Tibial nerve (tissue), 4 donors: ENCODE data around the gene PTPRU. TPM values are rescaled to one million over a fixed set of nuclear protein-coding genes. Genes with fewer than 3 reads are reported as not detected.

Source experiments
- DNase-seq, 2 donors: peaks; one replicate each; pipeline ENCODE4 v3.0.0-alpha.2; 2019; ENCODE audit warnings: low spot score in 2 of 2
- H3K27ac ChIP-seq, 4 donors: fragments of 200-600 bp; sonication (generic) in 3 of 4; one replicate each; pipeline ENCODE4 v1.5.1; 2017 to 2019; ENCODE audit warnings: mild to moderate bottlenecking in 1 of 4
- H3K27me3 ChIP-seq, 2 donors: fragments of 200-600 bp; sonication (generic) in 1 of 2; one replicate each; pipeline versions ENCODE4 v1.5.1 to v1.6.0; 2017 to 2019
- H3K36me3 ChIP-seq, 3 donors: fragments of 200-600 bp; sonication (generic); one replicate each; pipeline ENCODE4 v1.5.1; 2018 to 2019
- H3K4me1 ChIP-seq, 4 donors: fragments of 200-600 bp; sonication (generic) in 3 of 4; one replicate each; pipeline ENCODE4 v1.5.1; 2017 to 2019
- H3K4me3 ChIP-seq, 4 donors: fragments of 200-600 bp; sonication (generic) in 3 of 4; one replicate each; pipeline ENCODE4 v1.5.1; 2017 to 2019; ENCODE audit warnings: mild to moderate bottlenecking in 1 of 4, moderate library complexity in 1 of 4
- H3K9me3 ChIP-seq, 4 donors: fragments of 200-600 bp; sonication (generic) in 3 of 4; one replicate each; pipeline ENCODE4 v1.5.1; 2017 to 2019
- EP300 ChIP-seq, 2 donors: sonication (generic); formaldehyde crosslinking; IDR thresholded peaks; one replicate each; pipeline ENCODE4 v1.6.1; 2017; ENCODE audit warnings: antibody characterized with exemption in 2 of 2, mild to moderate bottlenecking in 1 of 2
- POLR2A ChIP-seq, 2 donors: fragments of 450-650 bp; IDR thresholded peaks; one replicate each; pipeline ENCODE4 v1.6.1; 2017; ENCODE audit warnings: antibody characterized with exemption in 2 of 2, mild to moderate bottlenecking in 2 of 2, moderate library complexity in 2 of 2
- WGBS, 2 donors: methylation state at CpG; one replicate each; pipeline ENCODE4 v1.1.5; 2018; 5-methylcytosine and 5-hydroxymethylcytosine counted together
- total RNA-seq, 4 donors: library from RNA; depleted of rRNA; stranded (reverse); fragments of >200 nt; gene quantifications; one replicate each; pipeline ENCODE4 v1.1.0, GENCODE V29; 2016
- TF ChIP-seq, protein P1 (sequence below), 5 experiments: fragments of 200-600 bp in 3 of 5; fragments of 450-650 bp in 2 of 5; sonication (generic) in 3 of 5; IDR thresholded peaks; one replicate each; pipeline ENCODE4 v1.5.1; 2016 to 2019; ENCODE audit warnings: antibody characterized with exemption in 5 of 5, mild to moderate bottlenecking in 3 of 5, moderate library complexity in 2 of 5

PTPRU gene
- total RNA-seq, 4 donors from 2014 or later, result 52.1 to 75.6 (median 63.7) TPM

GRCh38 chr1:29344336-29344735 lies 108.0 kb downstream of the PTPRU start:
- WGBS, 2 donors, result 41 to 47% methylated on average over 9 of the region's 9 CpGs
- Histone ChIP-seq H3K36me3 (no peaks in the 10 kb centered on the region), H3K9me3 (no peaks in the 10 kb centered on the region), H3K4me1 (no peaks in the 10 kb centered on the region), H3K4me3 (no peak overlapping the region), H3K27me3 (no peaks in the 10 kb centered on the region), H3K27ac (no peak overlapping the region)
- no peak for DNase-seq
- TF ChIP-seq, protein P1, sequence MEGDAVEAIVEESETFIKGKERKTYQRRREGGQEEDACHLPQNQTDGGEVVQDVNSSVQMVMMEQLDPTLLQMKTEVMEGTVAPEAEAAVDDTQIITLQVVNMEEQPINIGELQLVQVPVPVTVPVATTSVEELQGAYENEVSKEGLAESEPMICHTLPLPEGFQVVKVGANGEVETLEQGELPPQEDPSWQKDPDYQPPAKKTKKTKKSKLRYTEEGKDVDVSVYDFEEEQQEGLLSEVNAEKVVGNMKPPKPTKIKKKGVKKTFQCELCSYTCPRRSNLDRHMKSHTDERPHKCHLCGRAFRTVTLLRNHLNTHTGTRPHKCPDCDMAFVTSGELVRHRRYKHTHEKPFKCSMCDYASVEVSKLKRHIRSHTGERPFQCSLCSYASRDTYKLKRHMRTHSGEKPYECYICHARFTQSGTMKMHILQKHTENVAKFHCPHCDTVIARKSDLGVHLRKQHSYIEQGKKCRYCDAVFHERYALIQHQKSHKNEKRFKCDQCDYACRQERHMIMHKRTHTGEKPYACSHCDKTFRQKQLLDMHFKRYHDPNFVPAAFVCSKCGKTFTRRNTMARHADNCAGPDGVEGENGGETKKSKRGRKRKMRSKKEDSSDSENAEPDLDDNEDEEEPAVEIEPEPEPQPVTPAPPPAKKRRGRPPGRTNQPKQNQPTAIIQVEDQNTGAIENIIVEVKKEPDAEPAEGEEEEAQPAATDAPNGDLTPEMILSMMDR (IDR thresholded peaks at IDR 0.05), result no peak
- TF ChIP-seq POLR2A (IDR thresholded peaks at IDR 0.05), result no peak
- TF ChIP-seq EP300 (IDR thresholded peaks at IDR 0.05), result no peak

GRCh38 chr1:29346576-29346975 lies 110.3 kb downstream of the PTPRU start:
- H3K9me3 ChIP-seq, result no peaks in the 10 kb centered on the region
- H3K27ac ChIP-seq, result no peak overlapping the region
- no peaks in the 10 kb centered on the region for H3K36me3 ChIP-seq
- no peaks in the 10 kb centered on the region for H3K27me3 ChIP-seq
- no peak for DNase-seq
- TF ChIP-seq POLR2A (IDR thresholded peaks at IDR 0.05) (no peak), EP300 (IDR thresholded peaks at IDR 0.05) (no peak)
- TF ChIP-seq, protein P1 (IDR thresholded peaks at IDR 0.05), result no peak
- H3K4me1 ChIP-seq, result no peaks in the 10 kb centered on the region
- 54 to 86% methylated on average over 2 of the region's 2 CpGs for WGBS, 2 donors
- H3K4me3 ChIP-seq, result no peak overlapping the region

DNA sequence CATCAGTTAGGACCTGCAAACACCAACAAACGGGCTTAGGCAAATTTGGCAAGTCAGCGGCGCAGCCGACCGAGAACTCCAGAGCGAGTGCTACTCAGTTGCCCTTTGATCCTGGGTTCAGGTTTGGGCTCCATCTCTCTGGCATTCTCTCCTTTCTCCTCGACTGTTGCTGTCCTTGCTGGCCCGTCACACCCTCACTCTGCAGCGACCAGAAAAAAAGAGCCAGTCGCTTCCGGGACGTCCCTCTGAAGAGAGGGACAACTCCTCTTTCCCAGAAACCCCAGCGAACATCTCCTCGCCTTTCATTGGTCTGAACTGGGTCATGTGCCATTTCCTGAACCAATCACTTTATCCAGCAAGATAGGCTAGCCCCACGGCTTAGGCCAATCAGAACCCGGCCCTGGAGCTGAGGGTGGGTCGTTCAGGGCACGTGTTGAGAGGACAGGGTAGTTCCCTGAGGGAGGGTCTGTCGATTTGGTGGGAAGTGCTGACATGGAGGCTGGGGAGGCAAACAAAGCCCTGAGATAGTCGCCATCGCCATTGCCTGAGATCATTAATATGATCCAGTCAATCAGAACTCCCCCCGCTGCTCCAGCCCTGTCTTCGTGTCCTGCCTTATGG lies 113.7 kb downstream of the PTPRU start:
- Histone ChIP-seq H3K4me1 (no peaks in the 10 kb centered on the region), H3K4me3 (no peak overlapping the region), H3K27me3 (no peaks in the 10 kb centered on the region), H3K36me3 (no peaks in the 10 kb centered on the region), H3K27ac (no peak overlapping the region), H3K9me3 (peaks cover 0 to 6% (median 0%) of the 10 kb centered on the region in 4 donors)
- TF ChIP-seq POLR2A (IDR thresholded peaks at IDR 0.05) (no peak), EP300 (IDR thresholded peaks at IDR 0.05) (no peak)
- TF ChIP-seq, protein P1 (IDR thresholded peaks at IDR 0.05), result no peak
- DNase-seq, result no peak
- 80 to 85% methylated on average over 23 of the region's 23 CpGs for WGBS, 2 donors

DNA sequence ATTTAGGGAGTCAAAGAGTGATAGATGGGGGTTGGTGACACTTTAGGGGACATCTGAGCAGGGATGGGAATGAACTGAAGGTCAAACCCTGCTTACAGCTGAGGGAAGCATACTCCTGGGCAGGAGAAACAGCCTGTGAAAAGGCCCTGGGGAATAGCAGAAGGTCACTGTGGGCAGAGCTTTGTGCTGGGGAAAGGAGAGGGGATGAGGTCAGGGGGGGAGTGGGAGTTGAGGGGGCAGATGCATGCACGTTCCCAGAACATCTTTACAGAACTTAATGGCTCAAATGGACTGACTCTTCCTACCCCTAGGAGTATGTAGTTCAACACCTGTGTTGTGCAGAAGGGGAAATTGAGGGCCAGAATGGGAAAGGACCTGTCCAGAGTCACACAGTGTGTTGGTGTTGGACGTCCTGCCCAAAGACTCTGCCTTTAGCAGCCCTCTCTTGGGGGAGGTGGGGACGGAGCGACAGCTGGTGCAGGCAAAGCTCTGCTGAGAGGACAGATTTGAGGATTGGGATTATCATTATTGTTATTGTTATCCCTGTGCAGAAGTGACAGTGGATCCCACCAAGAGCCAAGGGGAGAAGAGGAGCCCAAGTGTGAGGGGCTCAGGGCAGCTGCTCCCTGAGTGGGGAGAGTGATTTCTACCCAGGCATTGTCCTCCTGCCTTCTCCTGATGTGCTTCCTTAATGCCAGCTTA lies 116.5 kb downstream of the PTPRU start:
- H3K36me3 ChIP-seq, result no peaks in the 10 kb centered on the region
- DNase-seq, result no peak
- peaks cover 0 to 6% (median 0%) of the 10 kb centered on the region in 4 donors for H3K9me3 ChIP-seq
- TF ChIP-seq, protein P1 (IDR thresholded peaks at IDR 0.05), result no peak
- TF ChIP-seq POLR2A (IDR thresholded peaks at IDR 0.05) (no peak), EP300 (IDR thresholded peaks at IDR 0.05) (no peak)
- no peaks in the 10 kb centered on the region for H3K4me1 ChIP-seq
- no peaks in the 10 kb centered on the region for H3K27me3 ChIP-seq
- WGBS, 2 donors, result 67 to 74% methylated on average over 4 of the region's 4 CpGs
- no peak overlapping the region for H3K27ac ChIP-seq
- H3K4me3 ChIP-seq, result no peak overlapping the region

DNA sequence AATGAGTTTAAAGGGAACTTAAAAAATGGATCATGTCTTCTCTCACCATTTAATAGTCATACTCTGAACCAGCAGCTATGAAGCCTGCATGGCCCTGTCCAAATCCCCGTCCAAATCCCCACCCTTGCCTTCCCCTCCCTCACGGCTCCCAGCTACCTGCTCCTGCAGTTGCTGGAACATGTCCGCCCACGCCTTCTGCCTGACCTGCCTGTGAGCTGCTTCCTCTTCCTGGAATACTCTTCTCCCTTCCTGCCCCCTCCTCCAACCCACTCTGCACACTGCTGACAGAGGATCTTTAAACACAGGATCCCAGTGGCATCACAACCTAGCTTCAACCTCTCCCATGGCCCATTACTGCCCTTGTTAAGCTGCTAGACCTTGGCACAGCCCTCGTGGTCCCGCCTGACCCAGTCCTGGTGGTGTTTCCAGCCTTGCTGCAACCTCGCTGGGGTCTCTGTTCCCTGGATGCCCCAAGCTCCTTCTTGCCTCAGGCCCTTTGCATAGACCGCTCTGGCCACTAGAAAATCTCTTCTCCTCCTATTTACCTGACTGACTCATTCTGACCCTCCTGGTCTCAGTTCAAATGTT lies 118.3 kb downstream of the PTPRU start:
- Histone ChIP-seq H3K36me3 (no peaks in the 10 kb centered on the region), H3K27ac (no peak overlapping the region), H3K27me3 (no peaks in the 10 kb centered on the region), H3K4me3 (no peak overlapping the region), H3K4me1 (no peaks in the 10 kb centered on the region), H3K9me3 (peaks cover 0 to 6% (median 0%) of the 10 kb centered on the region in 4 donors)
- no peak for DNase-seq
- TF ChIP-seq EP300 (IDR thresholded peaks at IDR 0.05), result no peak
- TF ChIP-seq POLR2A (IDR thresholded peaks at IDR 0.05), result no peak
- TF ChIP-seq, protein P1 (IDR thresholded peaks at IDR 0.05), result no peak
- WGBS, 2 donors, result 67 to 73% methylated on average over 8 of the region's 8 CpGs
